Parathyroid adenoma (tissue), 2 donors: Measurements from ENCODE around the gene HBS1L.

Experiments used
- H2AFZ ChIP-seq: fragments of 300-600 bp; sonication (generic); one replicate; pipeline ENCODE4 v1.7.0; 2017; ENCODE audit warnings: antibody characterized with exemption, mild to moderate bottlenecking
- H3K27ac ChIP-seq: fragments of 300-600 bp; sonication (generic); one replicate; pipeline ENCODE4 v1.7.0; 2017
- H3K27me3 ChIP-seq: fragments of 300-600 bp; sonication (generic); one replicate; pipeline ENCODE4 v1.7.0; 2017; ENCODE audit warnings: low read length; ENCODE audit not compliant: control insufficient read depth, insufficient read depth
- H3K36me3 ChIP-seq: fragments of 300-600 bp; sonication (generic); one replicate; pipeline ENCODE4 v1.7.0; 2017; ENCODE audit warnings: low read length; ENCODE audit not compliant: control insufficient read depth, insufficient read depth
- H3K4me1 ChIP-seq: fragments of 300-600 bp; sonication (generic); one replicate; pipeline ENCODE4 v1.7.0; 2017; ENCODE audit warnings: control low read depth
- H3K4me2 ChIP-seq: fragments of 300-600 bp; sonication (generic); one replicate; pipeline ENCODE4 v1.7.0; 2017; ENCODE audit warnings: low read length
- H3K4me3 ChIP-seq: fragments of 300-600 bp; sonication (generic); one replicate; pipeline ENCODE4 v1.7.0; 2017; ENCODE audit warnings: low read depth, low read length
- H3K79me2 ChIP-seq: fragments of 300-600 bp; sonication (generic); one replicate; pipeline ENCODE4 v1.7.0; 2017; ENCODE audit warnings: control low read depth
- H3K9ac ChIP-seq: fragments of 300-600 bp; sonication (generic); one replicate; pipeline ENCODE4 v1.7.0; 2017; ENCODE audit warnings: mild to moderate bottlenecking
- H3K9me3 ChIP-seq: fragments of 300-600 bp; sonication (generic); one replicate; pipeline ENCODE4 v1.7.0; 2017; ENCODE audit warnings: low read length; ENCODE audit not compliant: control insufficient read depth
- TF ChIP-seq, protein P1 (sequence below): fragments of 300-600 bp; sonication (generic); IDR thresholded peaks from one replicate; pipeline ENCODE4 v1.7.0; 2017; ENCODE audit warnings: antibody characterized with exemption, mild to moderate bottlenecking
- donor health status: primary hyperparathyroidism.

The HBS1L gene

DNA sequence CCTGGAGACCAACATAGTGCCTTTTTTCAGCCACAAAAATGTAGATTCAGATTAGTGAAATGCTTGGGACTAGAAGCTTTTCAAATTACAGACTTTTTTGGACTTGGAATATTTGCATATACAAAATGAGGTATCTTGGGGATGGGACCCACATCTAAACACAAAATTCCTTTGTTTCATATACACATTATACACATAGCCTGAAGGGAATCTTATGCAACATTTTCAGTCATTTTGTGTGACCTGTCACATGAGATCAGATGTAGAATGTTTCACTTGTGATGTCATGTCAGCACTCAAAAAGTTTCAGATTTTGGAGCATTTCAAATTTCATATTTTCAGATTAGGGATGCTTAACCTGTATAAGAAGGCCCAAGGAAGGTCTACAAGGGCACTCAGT is 60.2 kb downstream of the HBS1L start:
- TF ChIP-seq, protein P1, sequence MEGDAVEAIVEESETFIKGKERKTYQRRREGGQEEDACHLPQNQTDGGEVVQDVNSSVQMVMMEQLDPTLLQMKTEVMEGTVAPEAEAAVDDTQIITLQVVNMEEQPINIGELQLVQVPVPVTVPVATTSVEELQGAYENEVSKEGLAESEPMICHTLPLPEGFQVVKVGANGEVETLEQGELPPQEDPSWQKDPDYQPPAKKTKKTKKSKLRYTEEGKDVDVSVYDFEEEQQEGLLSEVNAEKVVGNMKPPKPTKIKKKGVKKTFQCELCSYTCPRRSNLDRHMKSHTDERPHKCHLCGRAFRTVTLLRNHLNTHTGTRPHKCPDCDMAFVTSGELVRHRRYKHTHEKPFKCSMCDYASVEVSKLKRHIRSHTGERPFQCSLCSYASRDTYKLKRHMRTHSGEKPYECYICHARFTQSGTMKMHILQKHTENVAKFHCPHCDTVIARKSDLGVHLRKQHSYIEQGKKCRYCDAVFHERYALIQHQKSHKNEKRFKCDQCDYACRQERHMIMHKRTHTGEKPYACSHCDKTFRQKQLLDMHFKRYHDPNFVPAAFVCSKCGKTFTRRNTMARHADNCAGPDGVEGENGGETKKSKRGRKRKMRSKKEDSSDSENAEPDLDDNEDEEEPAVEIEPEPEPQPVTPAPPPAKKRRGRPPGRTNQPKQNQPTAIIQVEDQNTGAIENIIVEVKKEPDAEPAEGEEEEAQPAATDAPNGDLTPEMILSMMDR: no peak
- no peaks in the 10 kb centered on the region for H3K27me3 ChIP-seq
- no peak overlapping the region for H2AFZ ChIP-seq
- H3K9ac ChIP-seq: no peak overlapping the region
- no peak overlapping the region for H3K4me3 ChIP-seq
- no peak overlapping the region for H3K4me2 ChIP-seq
- no peak overlapping the region for H3K27ac ChIP-seq
- no peaks in the 10 kb centered on the region for H3K79me2 ChIP-seq
- H3K4me1 ChIP-seq: no peaks in the 10 kb centered on the region
- no peaks in the 10 kb centered on the region for H3K36me3 ChIP-seq
- H3K9me3 ChIP-seq: no peaks in the 10 kb centered on the region

- Histone ChIP-seq H3K27me3 (no peaks in the 10 kb centered on the region), H2AFZ (no peak overlapping the region), H3K27ac (no peak overlapping the region), H3K79me2 (no peaks in the 10 kb centered on the region), H3K4me3 (no peak overlapping the region), H3K36me3 (no peaks in the 10 kb centered on the region), H3K4me1 (no peaks in the 10 kb centered on the region), H3K9ac (no peak overlapping the region), H3K9me3 (no peaks in the 10 kb centered on the region), H3K4me2 (no peak overlapping the region)
- TF ChIP-seq, protein P1: no peak
Observed at GRCh38 chr6:134992155-134992554, 62.5 kb downstream of the HBS1L start.

GRCh38 chr6:134990262-134990661 is 64.4 kb downstream of the HBS1L start:
- Histone ChIP-seq H3K36me3 (no peaks in the 10 kb centered on the region), H2AFZ (no peak overlapping the region), H3K9ac (no peak overlapping the region), H3K9me3 (no peaks in the 10 kb centered on the region), H3K27ac (no peak overlapping the region), H3K79me2 (no peaks in the 10 kb centered on the region), H3K4me2 (no peak overlapping the region), H3K27me3 (no peaks in the 10 kb centered on the region), H3K4me1 (no peaks in the 10 kb centered on the region), H3K4me3 (no peak overlapping the region)
- TF ChIP-seq, protein P1: no peak

GRCh38 chr6:134984821-134985220 is 69.8 kb downstream of the HBS1L start:
- H3K9ac ChIP-seq: no peak overlapping the region
- no peaks in the 10 kb centered on the region for H3K36me3 ChIP-seq
- TF ChIP-seq, protein P1: no peak

DNA sequence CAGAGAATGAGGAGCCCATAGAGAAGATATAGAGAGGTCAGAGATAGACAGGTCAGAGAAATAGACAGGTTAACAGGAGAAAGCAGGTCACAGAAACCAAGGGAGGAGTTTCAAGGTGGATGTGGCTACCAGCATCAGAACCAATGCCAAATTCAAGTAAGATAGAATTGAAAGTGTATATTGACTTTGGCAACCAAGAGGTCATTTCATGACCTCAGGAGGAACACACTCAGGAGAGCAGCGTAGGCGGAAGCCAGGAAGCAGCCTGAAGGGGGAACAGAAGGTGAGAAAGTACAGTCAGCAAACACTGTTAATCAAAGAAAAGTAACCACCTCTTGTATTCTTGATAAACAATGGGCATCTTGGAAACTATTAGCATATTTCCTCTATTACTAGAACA is 70.8 kb downstream of the HBS1L start:
- Histone ChIP-seq H3K36me3 (no peaks in the 10 kb centered on the region), H2AFZ (no peak overlapping the region), H3K27ac (no peak overlapping the region), H3K4me2 (no peak overlapping the region), H3K4me1 (no peaks in the 10 kb centered on the region), H3K27me3 (no peaks in the 10 kb centered on the region), H3K9ac (no peak overlapping the region), H3K79me2 (no peaks in the 10 kb centered on the region), H3K9me3 (no peaks in the 10 kb centered on the region), H3K4me3 (no peak overlapping the region)
- TF ChIP-seq, protein P1: no peak

More at GRCh38 chr6:134984821-134985220, 69.8 kb downstream of the HBS1L start:
- H3K27ac ChIP-seq: no peak overlapping the region
- H2AFZ ChIP-seq: no peak overlapping the region
- H3K27me3 ChIP-seq: no peaks in the 10 kb centered on the region
- H3K79me2 ChIP-seq: no peaks in the 10 kb centered on the region
- H3K4me2 ChIP-seq: no peak overlapping the region
- no peak overlapping the region for H3K4me3 ChIP-seq
- H3K9me3 ChIP-seq: no peaks in the 10 kb centered on the region
- H3K4me1 ChIP-seq: no peaks in the 10 kb centered on the region
